ENCODE results near the gene ESRRG. TPM values are rescaled to one million over a fixed set of nuclear protein-coding genes. Genes with fewer than 3 reads are reported as not detected.

Gene ESRRG
- total and polyA plus RNA-seq, 2 donors, result 0.90 to 14.0 TPM

- no peaks in the 10 kb centered on the region for H3K4me1 ChIP-seq (ENCODE audit: insufficient read depth)
- no peak for DNase-seq (ENCODE audit: extremely low spot score)
- H3K4me3 ChIP-seq (ENCODE audit: low read depth, low read length), result no peak overlapping the region
- H3K36me3 ChIP-seq (ENCODE audit: insufficient read depth), result no peaks in the 10 kb centered on the region
- 77% methylated on average over 1 of the region's 1 CpG for WGBS
- no peak overlapping the region for H3K27ac ChIP-seq (ENCODE audit: low read depth)
These were observed 247.5 kb downstream of the ESRRG start for GRCh38 chr1:216475659-216476276.

GRCh38 chr1:216466162-216466801, 256.9 kb downstream of the ESRRG start:
- 65% methylated on average over 3 of the region's 3 CpGs for WGBS
- H3K4me3 ChIP-seq (ENCODE audit: low read depth, low read length), result no peak overlapping the region
- H3K36me3 ChIP-seq (ENCODE audit: insufficient read depth), result no peaks in the 10 kb centered on the region
- H3K4me1 ChIP-seq (ENCODE audit: insufficient read depth), result no peaks in the 10 kb centered on the region
- no peak for DNase-seq (ENCODE audit: extremely low spot score)
- H3K27ac ChIP-seq (ENCODE audit: low read depth), result no peak overlapping the region

DNA sequence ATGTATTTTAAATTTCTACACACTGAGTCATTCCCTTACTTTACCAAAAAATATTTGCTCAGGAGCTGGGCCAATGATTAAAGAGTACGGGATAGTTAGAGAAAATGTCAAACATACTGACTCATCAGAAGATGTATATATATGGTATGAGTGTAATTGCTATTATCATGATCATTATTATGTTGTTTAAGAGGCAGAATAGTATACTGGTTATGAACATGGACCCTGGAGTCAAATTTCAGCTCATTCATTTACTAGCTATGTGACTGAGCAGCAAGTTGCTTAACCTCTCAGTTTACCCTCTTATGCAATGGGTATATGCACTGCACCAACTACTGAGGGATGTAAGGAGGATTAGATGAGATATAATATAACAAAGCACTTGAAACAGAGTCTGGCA, 258.7 kb downstream of the ESRRG start:
- no peak overlapping the region for H3K27ac ChIP-seq (ENCODE audit: low read depth)
- H3K4me3 ChIP-seq (ENCODE audit: low read depth, low read length), result no peak overlapping the region
- H3K36me3 ChIP-seq (ENCODE audit: insufficient read depth), result no peaks in the 10 kb centered on the region
- 46% methylated on average over 1 of the region's 1 CpG for WGBS
- H3K4me1 ChIP-seq (ENCODE audit: insufficient read depth), result no peaks in the 10 kb centered on the region
- no peak for DNase-seq (ENCODE audit: extremely low spot score)

DNA sequence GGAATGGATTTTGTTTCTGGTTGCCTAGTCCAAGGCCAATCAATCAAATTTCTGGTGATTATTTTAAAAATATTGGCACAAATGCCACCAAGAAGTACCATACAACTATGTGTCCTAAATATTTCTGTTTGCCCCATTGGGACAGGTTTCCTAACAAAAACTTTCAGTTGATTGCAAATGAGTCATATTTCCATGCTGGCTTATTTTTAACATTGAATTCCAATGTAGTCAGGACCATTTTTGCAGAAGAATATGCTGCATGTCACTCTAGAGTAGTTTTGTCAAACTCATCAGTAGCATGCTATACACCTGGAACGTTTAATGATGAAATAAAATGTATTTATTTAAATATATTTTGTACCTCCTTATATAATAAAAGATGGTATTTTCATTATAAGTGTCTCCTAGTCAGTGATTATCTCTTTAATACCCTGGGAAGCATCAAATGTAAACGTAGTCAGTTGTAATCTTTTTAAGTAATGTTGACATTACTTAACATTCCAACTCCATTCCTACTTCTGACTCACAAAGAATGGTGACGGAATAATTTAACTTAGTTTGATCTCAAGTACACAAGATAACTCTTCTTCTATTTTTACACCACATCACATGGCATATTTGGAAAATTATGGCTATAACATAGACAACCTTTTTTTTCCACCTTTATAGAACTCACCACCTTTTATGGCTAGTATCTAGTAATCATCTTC, 261.0 kb downstream of the ESRRG start:
- DNase-seq (ENCODE audit: extremely low spot score), result no peak
- Histone ChIP-seq H3K27ac (ENCODE audit: low read depth) (no peak overlapping the region), H3K36me3 (ENCODE audit: insufficient read depth) (no peaks in the 10 kb centered on the region), H3K4me1 (ENCODE audit: insufficient read depth) (no peaks in the 10 kb centered on the region), H3K4me3 (ENCODE audit: low read depth, low read length) (no peak overlapping the region)
- 22% methylated on average over 3 of the region's 3 CpGs for WGBS

- no peak overlapping the region for H3K27ac ChIP-seq (ENCODE audit: low read depth)
- no peaks in the 10 kb centered on the region for H3K4me1 ChIP-seq (ENCODE audit: insufficient read depth)
- H3K4me3 ChIP-seq (ENCODE audit: low read depth, low read length), result no peak overlapping the region
- H3K36me3 ChIP-seq (ENCODE audit: insufficient read depth), result no peaks in the 10 kb centered on the region
- no peak for DNase-seq (ENCODE audit: extremely low spot score)
These were observed 261.8 kb downstream of the ESRRG start for GRCh38 chr1:216461466-216461865.

- no peak overlapping the region for H3K27ac ChIP-seq (ENCODE audit: low read depth)
- 85% methylated on average over 3 of the region's 3 CpGs for WGBS
- no peak overlapping the region for H3K4me3 ChIP-seq (ENCODE audit: low read depth, low read length)
- H3K36me3 ChIP-seq (ENCODE audit: insufficient read depth), result no peaks in the 10 kb centered on the region
- H3K4me1 ChIP-seq (ENCODE audit: insufficient read depth), result no peaks in the 10 kb centered on the region
- DNase-seq (ENCODE audit: extremely low spot score), result no peak
These were observed 263.5 kb downstream of the ESRRG start for GRCh38 chr1:216459651-216460207.

- no peak overlapping the region for H3K4me3 ChIP-seq (ENCODE audit: low read depth, low read length)
- H3K36me3 ChIP-seq (ENCODE audit: insufficient read depth), result no peaks in the 10 kb centered on the region
- H3K4me1 ChIP-seq (ENCODE audit: insufficient read depth), result no peaks in the 10 kb centered on the region
- DNase-seq (ENCODE audit: extremely low spot score), result no peak
- no peak overlapping the region for H3K27ac ChIP-seq (ENCODE audit: low read depth)
These were observed 264.4 kb downstream of the ESRRG start for GRCh38 chr1:216458812-216459211.

GRCh38 chr1:216457356-216457755, 265.9 kb downstream of the ESRRG start:
- DNase-seq (ENCODE audit: extremely low spot score), result no peak
- no peaks in the 10 kb centered on the region for H3K4me1 ChIP-seq (ENCODE audit: insufficient read depth)
- no peak overlapping the region for H3K27ac ChIP-seq (ENCODE audit: low read depth)
- H3K36me3 ChIP-seq (ENCODE audit: insufficient read depth), result no peaks in the 10 kb centered on the region
- H3K4me3 ChIP-seq (ENCODE audit: low read depth, low read length), result no peak overlapping the region

DNA sequence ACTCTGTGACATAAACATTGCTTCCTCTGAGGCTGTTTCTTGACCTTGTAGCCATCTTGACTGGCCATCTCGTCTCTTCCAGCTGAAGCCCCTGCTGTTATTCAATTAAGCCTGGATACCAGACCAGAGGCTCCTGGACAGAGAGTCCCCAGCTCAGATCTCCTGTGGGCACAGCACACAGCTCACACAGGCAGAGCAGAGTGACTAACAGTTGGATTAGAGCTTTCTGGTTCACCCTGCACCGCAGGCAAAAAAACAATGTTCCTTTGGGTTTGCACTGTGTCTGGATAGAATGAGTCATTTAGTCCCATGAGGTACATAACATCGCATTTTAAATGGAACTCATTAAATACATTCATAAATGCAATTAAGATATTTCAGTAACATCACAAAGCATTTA, 266.5 kb downstream of the ESRRG start:
- 73% methylated on average over 3 of the region's 3 CpGs for WGBS

DNA sequence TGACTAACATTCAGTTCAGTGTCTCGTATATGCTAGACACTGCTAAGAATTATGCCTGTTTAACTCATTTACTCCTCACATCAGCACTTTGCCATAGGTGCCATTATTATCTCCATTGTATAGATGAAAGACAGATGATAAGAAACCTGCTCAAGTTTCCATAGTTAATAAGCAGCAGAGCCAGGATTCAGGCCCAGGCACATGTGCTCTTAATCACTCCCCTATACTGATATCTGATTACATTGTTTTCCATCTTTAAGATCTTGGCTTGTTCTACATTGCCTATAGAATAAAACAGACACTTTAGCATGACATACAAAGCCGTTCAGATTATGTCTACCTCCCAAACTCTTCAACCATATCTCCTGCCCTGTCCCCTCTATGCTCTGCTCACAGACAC, 269.5 kb downstream of the ESRRG start:
- Histone ChIP-seq H3K36me3 (ENCODE audit: insufficient read depth) (no peaks in the 10 kb centered on the region), H3K4me1 (ENCODE audit: insufficient read depth) (no peaks in the 10 kb centered on the region), H3K27ac (ENCODE audit: low read depth) (no peak overlapping the region), H3K4me3 (ENCODE audit: low read depth, low read length) (no peak overlapping the region)
- no peak for DNase-seq (ENCODE audit: extremely low spot score)
- WGBS, result 55% methylated on average over 2 of the region's 2 CpGs

More for the DNA sequence above, 266.5 kb downstream of the ESRRG start:
- DNase-seq (ENCODE audit: extremely low spot score), result no peak
- H3K4me3 ChIP-seq (ENCODE audit: low read depth, low read length), result no peak overlapping the region
- no peak overlapping the region for H3K27ac ChIP-seq (ENCODE audit: low read depth)
- H3K36me3 ChIP-seq (ENCODE audit: insufficient read depth), result no peaks in the 10 kb centered on the region
- H3K4me1 ChIP-seq (ENCODE audit: insufficient read depth), result no peaks in the 10 kb centered on the region
